ENCODE measurements around the gene SH2D1B. TPM values are rescaled to one million over a fixed set of nuclear protein-coding genes. Genes with fewer than 3 reads are reported as not detected.
"Not testable (repeated sequence)": the region's sequence is repeated elsewhere in the genome, so short reads cannot be mapped to it uniquely, and the experiment has no call there.

Gene SH2D1B
- total RNA-seq, result not detected in 2 replicates
- polyA plus RNA-seq, result not detected in 2 replicates

- Histone ChIP-seq H3K36me3 (replicated peaks; ENCODE audit: insufficient read depth, low read depth) (no peaks in the 10 kb centered on the region), H3K79me2 (no peaks in the 10 kb centered on the region), H3K9me2 (replicated peaks; ENCODE audit: insufficient read depth) (no peaks in the 10 kb centered on the region), H3K4me3 (no peak within 1 kb of the TSS), H2AFZ (no peak within 1 kb of the TSS), H3K4me2 (no peak within 1 kb of the TSS), H4K20me1 (ENCODE audit: insufficient read depth, poor library complexity, severe bottlenecking) (no peaks in the 10 kb centered on the region), H3K27ac (no peak within 1 kb of the TSS), H3K27me3 (no peaks in the 10 kb centered on the region), H3K9me3 (ENCODE audit: low read depth) (no peaks in the 10 kb centered on the region), H3K4me1 (ENCODE audit: insufficient read depth) (no peaks in the 10 kb centered on the region)
- TF ChIP-seq CTCF (IDR thresholded peaks at IDR 0.05; ENCODE audit: poor library complexity) (no peak), EZH2phosphoT487 (IDR thresholded peaks at IDR 0.05; ENCODE audit: low read depth, severe bottlenecking, unreplicated experiment) (no peak), EZH2 (IDR thresholded peaks at IDR 0.05; ENCODE audit: borderline replicate concordance) (no peak)
- DNase-seq (ENCODE audit: low spot score), result no peak
- WGBS (ENCODE audit: low lambda C conversion rate, missing lambda C conversion rate), result 87% methylated on average over 3 of the region's 3 CpGs
These were observed at the start of gene SH2D1B for GRCh38 chr1:162412002-162412401. Gene SH2D1B (minus strand): TSS chr1:162412136. CDS start chr1:162412016, 120 bp downstream.

GRCh38 chr1:162458236-162458635 is 46.3 kb upstream of the SH2D1B start:
- H3K79me2 ChIP-seq, result no peaks in the 10 kb centered on the region
- no peaks in the 10 kb centered on the region for H3K27me3 ChIP-seq
- no peak overlapping the region for H3K27ac ChIP-seq
- TF ChIP-seq CTCF (IDR thresholded peaks at IDR 0.05; ENCODE audit: poor library complexity), result no peak
- no peak for TF ChIP-seq EZH2 (IDR thresholded peaks at IDR 0.05; ENCODE audit: borderline replicate concordance)
- TF ChIP-seq EZH2phosphoT487 (IDR thresholded peaks at IDR 0.05; ENCODE audit: low read depth, severe bottlenecking, unreplicated experiment), result no peak
- no peaks in the 10 kb centered on the region for H3K9me3 ChIP-seq (ENCODE audit: low read depth)
- H3K4me3 ChIP-seq, result no peak overlapping the region
- no peaks in the 10 kb centered on the region for H4K20me1 ChIP-seq (ENCODE audit: insufficient read depth, poor library complexity, severe bottlenecking)
- H3K36me3 ChIP-seq (replicated peaks; ENCODE audit: insufficient read depth, low read depth), result no peaks in the 10 kb centered on the region
- no peak overlapping the region for H3K4me2 ChIP-seq
- DNase-seq (ENCODE audit: low spot score), result no peak
- H3K4me1 ChIP-seq (ENCODE audit: insufficient read depth), result no peaks in the 10 kb centered on the region
- no peaks in the 10 kb centered on the region for H3K9me2 ChIP-seq (replicated peaks; ENCODE audit: insufficient read depth)
- WGBS (ENCODE audit: low lambda C conversion rate, missing lambda C conversion rate), result 90% methylated on average over 5 of the region's 5 CpGs
- no peak overlapping the region for H2AFZ ChIP-seq

GRCh38 chr1:162456323-162456722 is 44.4 kb upstream of the SH2D1B start:
- Histone ChIP-seq H3K9me2 (replicated peaks; ENCODE audit: insufficient read depth) (no peaks in the 10 kb centered on the region), H2AFZ (no peak overlapping the region), H4K20me1 (ENCODE audit: insufficient read depth, poor library complexity, severe bottlenecking) (no peaks in the 10 kb centered on the region), H3K27ac (no peak overlapping the region), H3K9me3 (ENCODE audit: low read depth) (no peaks in the 10 kb centered on the region), H3K4me2 (no peak overlapping the region), H3K27me3 (no peaks in the 10 kb centered on the region), H3K36me3 (replicated peaks; ENCODE audit: insufficient read depth, low read depth) (no peaks in the 10 kb centered on the region), H3K4me1 (ENCODE audit: insufficient read depth) (no peaks in the 10 kb centered on the region), H3K79me2 (no peaks in the 10 kb centered on the region), H3K4me3 (no peak overlapping the region)
- TF ChIP-seq EZH2 (IDR thresholded peaks at IDR 0.05; ENCODE audit: borderline replicate concordance) (no peak), CTCF (IDR thresholded peaks at IDR 0.05; ENCODE audit: poor library complexity) (no peak), EZH2phosphoT487 (IDR thresholded peaks at IDR 0.05; ENCODE audit: low read depth, severe bottlenecking, unreplicated experiment) (no peak)
- 93% methylated on average over 4 of the region's 4 CpGs for WGBS (ENCODE audit: low lambda C conversion rate, missing lambda C conversion rate)
- DNase-seq (ENCODE audit: low spot score), result no peak

GRCh38 chr1:162454361-162454760 is 42.4 kb upstream of the SH2D1B start:
- not testable (repeated sequence) for H3K27me3 ChIP-seq; DNase-seq (ENCODE audit: low spot score); H3K4me1 ChIP-seq (ENCODE audit: insufficient read depth); H2AFZ ChIP-seq; H3K27ac ChIP-seq; H3K4me2 ChIP-seq; H3K9me3 ChIP-seq (ENCODE audit: low read depth); H3K36me3 ChIP-seq (replicated peaks; ENCODE audit: insufficient read depth, low read depth); H3K4me3 ChIP-seq; H3K9me2 ChIP-seq (replicated peaks; ENCODE audit: insufficient read depth); H3K79me2 ChIP-seq; H4K20me1 ChIP-seq (ENCODE audit: insufficient read depth, poor library complexity, severe bottlenecking)
- whole genome bisulfite sequencing (ENCODE audit: low lambda C conversion rate, missing lambda C conversion rate), result 91% methylated on average over 1 of the region's 3 CpGs

Measured in hepatocyte (in vitro differentiated cells).